Stomach (tissue), 4 donors: ENCODE measurements around the gene HSD17B7.

Experiments
- EP300 ChIP-seq: sonication (generic); formaldehyde crosslinking; IDR thresholded peaks from one replicate; pipeline ENCODE4 v1.6.1; 2017; ENCODE audit warnings: antibody characterized with exemption
- POLR2A ChIP-seq, 4 donors: fragments of 450-650 bp; IDR thresholded peaks; one replicate each; pipeline ENCODE4 v1.6.1; 2016; ENCODE audit warnings: antibody characterized with exemption in 4 of 4, control low read depth in 2 of 4, mild to moderate bottlenecking in 1 of 4, moderate library complexity in 1 of 4
- POLR2AphosphoS5 ChIP-seq, 3 donors: sonication (generic); formaldehyde crosslinking; IDR thresholded peaks; one replicate each; pipeline ENCODE4 v1.6.1; 2016; ENCODE audit warnings: antibody characterized with exemption in 3 of 3
- TF ChIP-seq, protein P1 (sequence below), 7 experiments: fragments of 450-650 bp in 4 of 7; fragments of 200-600 bp in 3 of 7; sonication (generic) in 3 of 7; IDR thresholded peaks; one replicate each; pipeline ENCODE4 v1.5.1; 2016 to 2019; ENCODE audit warnings: antibody characterized with exemption in 7 of 7, control low read depth in 2 of 7, mild to moderate bottlenecking in 1 of 7

DNA sequence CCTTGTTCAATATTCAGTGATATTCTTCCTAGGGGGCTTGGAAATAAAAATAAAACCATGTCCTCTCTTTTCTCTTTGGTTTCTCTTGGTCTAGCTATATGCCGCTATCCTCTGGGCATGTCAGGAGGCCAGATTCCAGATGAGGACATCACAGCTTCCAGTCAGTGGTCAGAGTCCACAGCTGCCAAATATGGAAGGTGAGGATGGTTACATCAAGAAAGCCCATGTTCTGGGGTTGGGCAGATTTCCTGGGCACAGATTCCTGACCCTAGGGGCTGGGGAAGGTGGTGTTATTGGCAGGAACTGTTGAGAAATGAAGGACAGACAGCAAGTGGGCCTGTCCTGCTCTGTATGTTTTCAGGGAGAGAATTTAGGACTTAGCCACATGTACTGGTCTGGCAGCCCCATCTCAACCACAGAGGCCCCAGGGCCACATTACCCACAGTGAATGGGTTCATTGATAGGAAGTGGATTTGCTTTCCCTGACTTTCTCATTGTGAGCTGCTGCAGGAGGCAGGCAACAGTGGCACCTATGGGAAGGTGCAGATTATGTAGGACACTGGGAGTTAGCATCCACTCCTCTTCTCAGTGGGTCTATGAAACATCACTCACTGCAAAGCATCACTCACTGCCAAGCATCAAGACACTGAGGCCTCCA lies 37.4 kb upstream of the HSD17B7 start:
- TF ChIP-seq POLR2A (IDR thresholded peaks at IDR 0.05): no peak
- TF ChIP-seq, protein P1, sequence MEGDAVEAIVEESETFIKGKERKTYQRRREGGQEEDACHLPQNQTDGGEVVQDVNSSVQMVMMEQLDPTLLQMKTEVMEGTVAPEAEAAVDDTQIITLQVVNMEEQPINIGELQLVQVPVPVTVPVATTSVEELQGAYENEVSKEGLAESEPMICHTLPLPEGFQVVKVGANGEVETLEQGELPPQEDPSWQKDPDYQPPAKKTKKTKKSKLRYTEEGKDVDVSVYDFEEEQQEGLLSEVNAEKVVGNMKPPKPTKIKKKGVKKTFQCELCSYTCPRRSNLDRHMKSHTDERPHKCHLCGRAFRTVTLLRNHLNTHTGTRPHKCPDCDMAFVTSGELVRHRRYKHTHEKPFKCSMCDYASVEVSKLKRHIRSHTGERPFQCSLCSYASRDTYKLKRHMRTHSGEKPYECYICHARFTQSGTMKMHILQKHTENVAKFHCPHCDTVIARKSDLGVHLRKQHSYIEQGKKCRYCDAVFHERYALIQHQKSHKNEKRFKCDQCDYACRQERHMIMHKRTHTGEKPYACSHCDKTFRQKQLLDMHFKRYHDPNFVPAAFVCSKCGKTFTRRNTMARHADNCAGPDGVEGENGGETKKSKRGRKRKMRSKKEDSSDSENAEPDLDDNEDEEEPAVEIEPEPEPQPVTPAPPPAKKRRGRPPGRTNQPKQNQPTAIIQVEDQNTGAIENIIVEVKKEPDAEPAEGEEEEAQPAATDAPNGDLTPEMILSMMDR (IDR thresholded peaks at IDR 0.05): no peak
- no peak for TF ChIP-seq POLR2AphosphoS5 (IDR thresholded peaks at IDR 0.05)
- no peak for TF ChIP-seq EP300
